Measurements from ENCODE around the gene FRAT1.

- TF ChIP-seq FOXM1 (IDR thresholded peaks at IDR 0.05; ENCODE audit: borderline replicate concordance) (no peak), HDGF (IDR thresholded peaks at IDR 0.05; ENCODE audit: borderline replicate concordance) (no peak), SUZ12 (IDR thresholded peaks at IDR 0.05) (no peak), FOXK2 (IDR thresholded peaks at IDR 0.05) (no peak), ARNT (IDR thresholded peaks at IDR 0.05) (no peak), L3MBTL2 (conservative IDR thresholded peaks at IDR 0.05) (no peak), SP1 (IDR thresholded peaks at IDR 0.05) (no peak)
Observed at GRCh38 chr10:97358781-97359180, 39.7 kb downstream of the FRAT1 start.

Measured in HEK293T (cell line).